HCT116 (cell line): ENCODE data around the gene MTREX.

Experiments used
- RAD21 ChIP-seq: IDR thresholded peaks from 2 replicates; pipeline ENCODE4 v1.6.1; 2012; ENCODE audit warnings: low read depth, mild to moderate bottlenecking
- ZNF274 ChIP-seq: fragments of 200-500 bp; sonication (Bioruptor generic); IDR thresholded peaks from 2 replicates; pipeline ENCODE4 v1.6.1; 2014; ENCODE audit warnings: mild to moderate bottlenecking, low read depth, low read length, inconsistent platforms
- TF ChIP-seq, protein P1 (sequence below): IDR thresholded peaks from 2 replicates; pipeline ENCODE4 v1.6.1; 2012

DNA sequence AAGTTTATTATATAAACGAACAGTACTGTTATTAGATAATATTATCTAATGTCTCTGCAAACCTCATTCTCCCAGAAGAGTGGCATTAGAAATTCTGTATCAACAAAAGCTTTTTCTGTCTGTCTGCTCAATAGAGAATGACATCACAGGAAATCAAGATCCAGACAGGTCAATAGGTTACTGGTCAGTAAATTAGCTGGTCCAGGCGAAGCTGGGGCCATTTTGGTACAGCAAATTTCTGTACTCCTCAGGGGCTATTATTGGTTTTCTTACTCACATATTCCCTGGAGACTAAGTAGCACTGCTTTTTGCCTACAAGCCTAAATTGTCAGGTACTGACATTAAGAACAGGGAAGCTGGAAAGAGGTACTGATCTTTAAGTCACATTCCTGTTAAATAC, 146.5 kb downstream of the MTREX start:
- TF ChIP-seq RAD21 (no peak), ZNF274 (no peak)
- TF ChIP-seq, protein P1, sequence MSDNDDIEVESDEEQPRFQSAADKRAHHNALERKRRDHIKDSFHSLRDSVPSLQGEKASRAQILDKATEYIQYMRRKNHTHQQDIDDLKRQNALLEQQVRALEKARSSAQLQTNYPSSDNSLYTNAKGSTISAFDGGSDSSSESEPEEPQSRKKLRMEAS = no peak
